Stimulated activated naive CD8-positive, alpha-beta T cell treated with anti-CD3 and anti-CD28 coated beads, Interleukin-15, Interleukin-2, amounts not matched to agents 100 ng/mL and 50 ng/mL, for 24 hours (primary cell): ENCODE data around the gene KDM8.

ENCODE experiments used
- H3K27ac Mint-ChIP-seq: one replicate; pipeline ENCODE4 v1.8.0; 2021; ENCODE audit warnings: mild to moderate bottlenecking, mixed read lengths
- H3K27me3 Mint-ChIP-seq: one replicate; pipeline ENCODE4 v1.8.0; 2021; ENCODE audit warnings: mixed read lengths
- H3K36me3 Mint-ChIP-seq: one replicate; pipeline ENCODE4 v1.8.0; 2021; ENCODE audit warnings: low read depth, mixed read lengths
- H3K4me1 Mint-ChIP-seq: one replicate; pipeline ENCODE4 v1.8.0; 2021; ENCODE audit warnings: low read depth, mixed read lengths
- H3K4me3 Mint-ChIP-seq: one replicate; pipeline ENCODE4 v1.8.0; 2021; ENCODE audit warnings: mild to moderate bottlenecking, mixed read lengths
- H3K9me3 Mint-ChIP-seq: one replicate; pipeline ENCODE4 v1.8.0; 2021; ENCODE audit warnings: mixed read lengths

The KDM8 gene

DNA sequence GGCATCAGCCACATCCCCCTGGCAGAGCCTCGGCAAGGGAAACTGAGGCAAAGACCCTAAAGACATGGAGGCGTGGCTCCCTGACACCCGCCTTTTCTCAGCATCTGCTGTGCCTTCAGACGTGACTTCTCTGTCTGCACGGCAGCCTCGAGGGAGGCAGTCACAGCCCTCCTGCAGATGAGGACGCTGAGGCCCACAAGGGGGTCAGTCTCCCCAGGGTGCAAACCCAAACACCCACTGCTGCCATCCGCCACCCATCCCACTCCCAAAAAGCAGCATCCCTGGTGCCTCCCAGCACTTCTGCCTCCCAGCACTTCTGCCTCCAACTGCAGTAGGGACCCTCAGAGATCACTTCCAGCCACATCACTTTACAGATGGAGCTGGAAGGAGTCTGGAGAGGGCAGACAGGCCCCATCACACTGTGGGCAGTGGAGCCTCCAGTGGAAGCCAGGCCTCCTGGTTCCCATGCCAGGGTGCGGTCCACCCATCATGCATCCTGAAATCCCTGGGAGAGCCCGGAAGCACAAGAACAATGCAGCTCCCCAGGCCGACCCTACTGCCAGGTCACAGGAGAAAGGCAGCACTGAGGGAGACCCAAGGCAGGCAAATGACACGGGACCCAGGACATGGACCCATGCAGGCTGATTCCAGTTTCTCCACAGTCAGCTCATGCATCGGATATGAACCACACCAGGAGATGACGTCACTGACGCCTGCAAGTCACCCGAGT lies 23.8 kb downstream of the KDM8 start:
- Mint-ChIP-seq H3K27ac (no peak overlapping the region), H3K4me1 (peaks cover 58% of the 10 kb centered on the region), H3K27me3 (no peaks in the 10 kb centered on the region), H3K36me3 (peaks cover 34% of the 10 kb centered on the region), H3K4me3 (no peak overlapping the region), H3K9me3 (no peaks in the 10 kb centered on the region)

DNA sequence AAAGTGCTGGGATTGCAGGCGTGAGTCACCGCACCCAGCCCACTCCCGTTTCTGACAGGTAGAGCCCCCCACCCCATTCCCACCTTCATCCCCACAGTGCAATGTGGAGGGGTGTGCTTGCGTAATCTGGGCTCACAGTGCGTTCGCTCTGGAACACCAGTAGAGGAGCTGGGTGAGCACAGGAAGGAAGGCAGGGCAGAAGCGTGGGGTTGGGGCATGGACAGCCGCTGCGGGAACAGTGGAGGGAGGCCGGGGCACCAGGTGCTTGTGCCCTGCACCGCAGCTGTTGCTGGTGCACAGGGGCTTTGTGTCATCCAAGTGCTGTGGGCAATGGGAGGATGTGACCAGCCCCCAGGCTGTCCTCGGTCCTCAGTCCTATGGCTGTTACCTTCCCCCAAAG lies 24.7 kb downstream of the KDM8 start:
- Mint-ChIP-seq H3K4me3 (no peak overlapping the region), H3K4me1 (peaks cover 67% of the 10 kb centered on the region), H3K27ac (no peak overlapping the region), H3K9me3 (no peaks in the 10 kb centered on the region), H3K27me3 (no peaks in the 10 kb centered on the region), H3K36me3 (peaks cover 36% of the 10 kb centered on the region)

DNA sequence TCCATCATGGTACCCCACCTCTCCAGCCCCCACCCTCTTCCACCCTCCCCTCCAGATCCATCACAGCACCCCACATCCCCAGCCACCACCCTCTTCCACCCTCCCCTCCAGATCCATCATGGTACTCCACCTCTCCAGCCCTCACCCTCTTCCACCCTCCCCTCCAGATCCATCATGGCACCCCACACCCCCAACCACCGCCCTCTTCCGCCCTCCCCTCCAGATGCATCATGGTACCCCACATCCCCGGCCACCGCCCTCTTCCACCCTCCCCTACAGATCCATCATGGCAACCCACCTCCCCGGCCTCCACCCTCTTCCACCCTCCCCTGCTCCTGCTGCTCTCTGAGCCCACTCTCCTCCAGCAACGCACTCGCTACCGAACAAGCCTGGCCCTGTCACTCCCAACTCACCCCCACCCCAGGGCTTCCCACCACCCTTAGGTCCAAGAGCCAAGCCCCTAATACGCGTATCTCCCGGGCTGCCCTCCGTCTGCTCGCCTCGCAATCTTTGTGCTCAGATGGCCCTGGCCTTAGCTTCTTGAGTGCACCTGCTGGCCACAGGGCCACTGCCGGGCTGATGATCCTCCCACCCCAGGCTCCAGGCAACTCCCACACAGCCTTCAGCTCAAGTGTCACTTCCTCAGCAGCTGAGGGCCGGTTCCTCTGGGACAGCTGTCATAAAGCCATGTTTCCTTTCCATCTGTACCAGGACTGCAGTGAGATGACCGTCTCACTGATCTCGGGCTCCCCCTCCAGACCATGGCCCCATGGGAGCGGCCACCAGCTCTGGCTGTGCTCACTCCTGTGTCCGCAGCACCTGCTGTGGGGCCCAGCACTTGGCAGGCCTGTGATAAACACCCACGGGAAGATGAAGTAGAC lies 25.5 kb downstream of the KDM8 start:
- Mint-ChIP-seq H3K4me3 (no peak overlapping the region), H3K27me3 (no peaks in the 10 kb centered on the region), H3K4me1 (peaks cover 74% of the 10 kb centered on the region), H3K27ac (peak overlapping the region; percentile 70), H3K9me3 (no peaks in the 10 kb centered on the region), H3K36me3 (peaks cover 41% of the 10 kb centered on the region)

DNA sequence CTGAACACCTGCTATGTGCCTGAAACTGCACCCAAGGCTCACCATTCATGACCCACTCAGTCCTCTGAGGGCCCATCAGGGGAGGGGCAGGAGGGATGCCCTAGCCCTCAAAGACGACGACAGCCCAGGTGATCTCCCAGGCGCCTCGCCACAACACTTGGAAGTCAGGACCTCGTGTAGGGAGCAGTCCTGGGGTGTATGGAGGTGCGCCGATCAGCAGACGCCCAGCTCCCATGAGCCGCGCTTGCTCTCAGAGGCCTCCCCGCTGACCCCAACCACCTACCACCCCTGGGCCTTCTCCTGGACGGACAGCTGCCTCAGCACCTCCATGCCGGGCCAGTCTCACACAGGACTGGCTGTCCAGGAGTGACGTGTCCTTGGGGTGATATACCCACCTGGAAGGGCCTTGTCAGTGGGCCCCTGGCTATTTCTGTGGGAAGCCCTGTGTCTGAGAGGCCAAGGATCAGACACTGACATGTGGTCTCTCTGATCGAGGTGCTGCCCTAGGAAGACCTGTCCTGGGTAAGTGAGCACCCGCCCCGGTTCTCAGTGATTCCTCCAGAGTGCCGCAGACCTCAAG lies 26.7 kb downstream of the KDM8 start:
- Mint-ChIP-seq H3K27me3 (no peaks in the 10 kb centered on the region), H3K27ac (peak overlapping the region; percentile 100), H3K4me3 (no peak overlapping the region), H3K36me3 (peaks cover 46% of the 10 kb centered on the region), H3K4me1 (peaks cover 82% of the 10 kb centered on the region), H3K9me3 (no peaks in the 10 kb centered on the region)

DNA sequence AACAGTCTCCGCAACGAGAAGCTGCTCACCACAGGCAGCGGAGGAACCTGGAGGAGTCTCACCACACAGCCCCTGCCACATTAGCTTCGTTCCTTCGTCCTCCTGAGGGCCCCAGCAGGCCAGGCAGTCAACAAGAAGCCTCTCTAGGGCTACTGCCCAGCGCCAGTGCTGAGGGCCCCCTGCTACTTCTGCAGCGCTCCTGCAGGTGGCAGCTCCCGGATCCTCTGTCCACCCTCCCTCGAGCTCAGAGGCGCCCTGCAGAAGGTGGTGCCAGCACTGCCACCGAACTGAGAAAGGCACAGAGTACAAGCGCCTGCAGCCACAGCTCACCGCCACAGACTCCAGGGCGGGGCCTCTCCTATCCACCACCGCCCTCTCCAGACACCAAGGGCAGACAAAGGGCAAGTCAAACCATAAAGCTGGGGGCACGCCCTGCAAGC lies 27.3 kb downstream of the KDM8 start:
- peaks cover 48% of the 10 kb centered on the region for H3K36me3 Mint-ChIP-seq

DNA sequence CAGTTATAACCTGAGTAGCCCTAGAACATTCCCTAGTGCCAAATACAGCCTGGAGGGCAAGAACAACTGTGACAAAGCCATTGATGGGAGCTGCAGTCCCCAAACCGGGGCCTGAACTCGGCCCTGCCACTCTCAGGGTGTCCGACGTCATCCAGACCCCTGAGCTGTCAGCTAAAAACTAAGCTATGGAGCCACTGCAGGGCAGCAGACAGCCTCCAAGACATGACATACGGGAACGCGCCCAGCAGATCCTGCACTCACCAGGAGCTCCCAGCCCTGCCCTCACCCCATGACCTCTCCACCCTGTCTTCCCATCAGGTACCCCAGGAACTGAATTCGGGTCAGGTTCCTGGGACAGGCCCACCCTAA lies 28.4 kb downstream of the KDM8 start:
- Mint-ChIP-seq H3K27me3 (no peaks in the 10 kb centered on the region), H3K27ac (peak overlapping the region; percentile 100), H3K4me3 (peak overlapping the region; percentile 83), H3K4me1 (peaks cover 89% of the 10 kb centered on the region), H3K9me3 (no peaks in the 10 kb centered on the region), H3K36me3 (peaks cover 43% of the 10 kb centered on the region)

More for the DNA sequence above, 27.3 kb downstream of the KDM8 start:
- Mint-ChIP-seq H3K9me3 (no peaks in the 10 kb centered on the region), H3K27ac (peak overlapping the region; percentile 100), H3K27me3 (no peaks in the 10 kb centered on the region), H3K4me3 (peak overlapping the region; percentile 83), H3K4me1 (peaks cover 87% of the 10 kb centered on the region)

DNA sequence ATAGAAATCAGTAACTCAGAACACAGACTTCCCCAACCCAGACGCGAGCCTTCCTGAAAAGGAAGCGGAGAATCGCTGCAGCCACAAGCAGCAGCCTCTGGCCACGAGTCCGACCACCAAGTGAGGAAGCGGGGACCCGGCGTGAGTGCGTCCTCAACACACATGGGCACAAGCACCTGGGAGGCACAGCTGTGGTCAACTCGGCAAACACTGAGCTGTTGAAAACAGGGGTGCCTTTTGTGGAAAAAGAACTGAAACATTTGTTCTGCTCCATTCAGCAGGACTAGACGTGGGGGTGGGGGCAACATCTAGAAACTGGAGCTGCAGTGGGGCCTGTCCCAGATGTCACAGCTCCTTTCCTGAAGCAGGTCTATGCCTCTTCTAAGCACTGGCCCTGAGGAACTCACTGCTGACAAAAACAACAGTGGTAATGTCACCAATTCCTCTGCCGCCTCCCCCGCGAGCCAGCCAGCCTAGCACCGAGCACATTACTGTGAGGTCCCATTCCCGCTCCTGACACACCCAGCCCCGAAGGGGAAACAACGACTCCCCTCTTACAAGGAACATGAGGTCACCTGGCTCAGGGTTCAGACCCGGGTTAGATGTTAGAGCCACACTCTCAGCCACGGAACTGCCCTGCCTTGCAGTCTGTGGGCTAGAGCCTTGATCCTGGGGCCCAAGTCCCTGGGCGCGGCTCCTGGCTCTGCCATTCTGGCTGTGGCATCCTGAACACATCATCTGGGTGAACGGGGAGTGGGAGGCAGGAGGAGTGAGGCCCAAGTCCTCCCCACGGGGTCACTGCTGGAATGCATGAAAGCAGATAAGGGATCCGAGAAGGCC lies 29.0 kb downstream of the KDM8 start:
- peak overlapping the region; percentile 100 for H3K27ac Mint-ChIP-seq
- H3K4me1 Mint-ChIP-seq: peaks cover 89% of the 10 kb centered on the region
- H3K27me3 Mint-ChIP-seq: no peaks in the 10 kb centered on the region
- H3K4me3 Mint-ChIP-seq: peak overlapping the region; percentile 83
- H3K9me3 Mint-ChIP-seq: no peaks in the 10 kb centered on the region
- peaks cover 40% of the 10 kb centered on the region for H3K36me3 Mint-ChIP-seq

DNA sequence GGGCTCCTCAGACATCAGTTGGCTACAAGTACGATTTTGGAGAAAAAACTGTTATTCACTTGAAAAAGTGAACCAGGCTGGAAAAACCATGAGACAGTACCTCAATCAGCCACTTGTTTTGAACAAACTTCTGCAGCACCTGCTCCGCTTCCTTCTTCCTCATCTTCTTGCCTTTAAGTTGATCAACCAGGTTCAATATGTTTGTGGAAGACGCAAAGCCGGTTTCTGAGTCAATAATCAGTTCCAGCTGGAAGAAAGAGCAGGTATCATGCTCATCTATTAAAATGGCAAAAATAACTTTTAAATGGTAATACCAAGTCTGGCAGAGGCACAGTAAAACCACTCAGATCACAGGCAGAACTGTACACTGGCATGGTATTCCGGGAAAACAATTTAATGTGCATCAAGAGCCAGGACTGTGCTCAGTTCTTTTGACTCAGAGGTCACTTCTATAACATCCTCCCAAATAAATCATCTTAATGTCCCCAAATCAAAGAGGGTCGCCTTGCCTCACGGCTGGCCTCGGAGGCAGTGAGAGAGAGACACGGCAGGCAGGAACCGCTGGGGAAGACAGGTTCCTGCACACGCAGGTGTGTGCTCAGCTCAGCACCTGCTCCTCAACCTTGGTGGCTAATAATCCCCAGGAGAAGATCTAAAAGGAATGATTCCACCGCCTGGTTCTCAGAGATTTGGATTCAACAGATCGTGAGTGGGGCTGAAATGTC lies 29.7 kb downstream of the KDM8 start:
- Mint-ChIP-seq H3K4me3 (peak overlapping the region; percentile 83), H3K27ac (peak overlapping the region; percentile 100), H3K4me1 (peaks cover 94% of the 10 kb centered on the region), H3K27me3 (no peaks in the 10 kb centered on the region), H3K36me3 (peaks cover 45% of the 10 kb centered on the region), H3K9me3 (no peaks in the 10 kb centered on the region)

DNA sequence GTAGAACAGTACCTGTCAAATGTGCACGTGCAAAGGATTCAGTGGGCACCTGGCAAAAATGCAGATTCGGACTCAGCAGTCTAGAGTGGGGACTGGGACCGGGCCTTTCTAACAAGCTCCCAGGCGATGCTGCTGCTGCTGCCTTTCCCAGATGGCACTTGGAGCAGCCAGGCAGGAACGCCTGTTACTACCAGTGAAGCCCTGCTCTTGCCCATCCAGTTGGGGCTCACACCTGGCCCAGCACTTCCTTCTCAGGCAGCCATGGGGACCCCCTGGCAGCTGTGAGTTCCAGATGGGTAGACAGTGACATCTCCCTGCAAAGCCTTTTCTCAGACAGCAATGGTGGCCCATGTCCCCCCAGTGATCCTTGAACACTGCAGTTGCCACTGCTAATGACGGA lies 30.4 kb downstream of the KDM8 start:
- H3K9me3 Mint-ChIP-seq: no peaks in the 10 kb centered on the region
- peak overlapping the region; percentile 100 for H3K27ac Mint-ChIP-seq
- H3K36me3 Mint-ChIP-seq: peaks cover 49% of the 10 kb centered on the region
- peak overlapping the region; percentile 83 for H3K4me3 Mint-ChIP-seq
- H3K27me3 Mint-ChIP-seq: no peaks in the 10 kb centered on the region
- H3K4me1 Mint-ChIP-seq: peaks cover 97% of the 10 kb centered on the region

DNA sequence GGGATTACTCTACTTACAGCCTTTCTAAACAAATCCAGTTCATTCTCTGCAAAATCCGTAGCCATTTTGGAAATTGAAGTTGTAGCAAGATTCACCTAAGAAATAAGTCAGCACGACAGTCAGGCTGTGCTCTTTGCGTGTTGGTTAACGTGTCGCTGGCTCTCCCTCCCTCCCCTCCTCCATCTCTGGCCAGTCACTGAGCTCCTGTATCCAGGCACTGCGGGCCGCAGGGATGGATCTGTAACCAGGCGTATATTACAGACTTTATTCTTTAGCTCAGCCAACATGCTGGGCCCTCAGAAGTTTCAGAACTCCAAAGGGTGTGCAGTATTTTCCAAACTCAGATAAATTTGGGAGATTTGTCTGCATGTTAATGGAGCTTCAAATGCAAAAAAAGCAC lies 30.8 kb downstream of the KDM8 start:
- H3K36me3 Mint-ChIP-seq: peaks cover 49% of the 10 kb centered on the region
- no peaks in the 10 kb centered on the region for H3K27me3 Mint-ChIP-seq
- peak overlapping the region; percentile 100 for H3K27ac Mint-ChIP-seq
- H3K9me3 Mint-ChIP-seq: no peaks in the 10 kb centered on the region
- H3K4me3 Mint-ChIP-seq: peak overlapping the region; percentile 83
- peaks cover 98% of the 10 kb centered on the region for H3K4me1 Mint-ChIP-seq

DNA sequence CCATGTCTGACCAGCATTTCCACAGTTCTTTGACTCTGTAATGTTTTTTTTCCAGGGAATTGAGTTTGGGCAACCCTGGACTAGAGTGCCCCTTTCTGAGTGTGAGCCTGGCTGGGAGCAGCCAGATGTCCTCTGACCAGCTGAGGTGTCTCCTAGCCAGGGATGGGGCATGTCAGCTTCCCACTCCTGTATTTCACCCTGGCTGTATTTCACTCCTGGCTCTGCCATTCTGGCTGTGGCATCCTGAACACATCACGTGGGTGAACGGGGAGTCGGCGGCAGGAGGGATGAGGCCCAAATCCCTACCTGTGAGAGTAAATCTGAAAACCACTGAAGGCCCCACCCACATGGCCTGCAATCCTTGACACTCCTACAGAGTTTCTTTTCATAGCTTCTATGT lies 31.3 kb downstream of the KDM8 start:
- peak overlapping the region; percentile 83 for H3K4me3 Mint-ChIP-seq
- H3K36me3 Mint-ChIP-seq: peaks cover 49% of the 10 kb centered on the region
- H3K27ac Mint-ChIP-seq: peak overlapping the region; percentile 100
- peaks cover 98% of the 10 kb centered on the region for H3K4me1 Mint-ChIP-seq
- H3K9me3 Mint-ChIP-seq: no peaks in the 10 kb centered on the region
- no peaks in the 10 kb centered on the region for H3K27me3 Mint-ChIP-seq

DNA sequence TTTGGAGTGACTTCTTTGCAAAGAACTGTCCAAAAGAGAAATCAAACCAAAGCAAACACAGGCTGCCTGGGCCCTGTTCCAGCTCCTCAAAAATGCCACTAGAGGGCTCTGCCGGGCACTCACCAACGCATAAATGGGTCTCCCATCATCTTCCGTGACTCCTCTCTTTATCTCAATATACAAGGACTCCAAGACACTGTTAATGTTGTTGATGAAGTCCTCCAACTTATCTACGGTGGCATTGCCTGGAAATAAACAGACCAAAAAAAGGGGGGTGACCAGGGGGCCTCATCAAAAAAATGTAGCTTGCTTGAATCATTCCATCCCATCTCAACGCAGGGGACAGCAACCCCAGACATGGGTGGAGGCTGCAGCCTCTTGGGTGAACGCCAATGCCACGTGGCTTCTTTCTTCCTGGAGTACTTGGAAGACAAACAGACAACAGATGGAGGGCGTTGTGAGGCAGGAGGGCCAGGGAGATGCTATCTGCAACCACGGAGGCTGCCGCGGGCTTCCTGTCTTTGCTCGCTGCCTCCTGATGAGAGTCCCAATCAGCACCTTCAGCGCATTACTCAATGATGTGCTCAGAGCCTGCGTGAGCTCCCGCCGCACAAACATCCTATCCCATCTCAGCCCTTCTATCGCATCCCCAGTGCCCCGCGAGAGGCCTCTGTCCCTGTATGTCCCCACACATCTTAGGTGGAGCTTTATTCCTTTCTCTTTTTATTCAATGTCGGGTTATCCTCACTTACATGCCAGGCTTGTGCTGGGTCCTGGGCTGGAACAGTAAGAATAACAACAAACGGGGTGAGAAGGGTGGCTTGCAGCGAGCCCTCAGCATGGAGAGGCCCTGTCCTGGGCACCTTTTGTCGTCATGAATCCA lies 32.0 kb downstream of the KDM8 start:
- Mint-ChIP-seq H3K4me1 (peaks cover 100% of the 10 kb centered on the region), H3K36me3 (peaks cover 49% of the 10 kb centered on the region), H3K27me3 (no peaks in the 10 kb centered on the region), H3K9me3 (no peaks in the 10 kb centered on the region), H3K27ac (peak overlapping the region; percentile 100), H3K4me3 (peak overlapping the region; percentile 83)

DNA sequence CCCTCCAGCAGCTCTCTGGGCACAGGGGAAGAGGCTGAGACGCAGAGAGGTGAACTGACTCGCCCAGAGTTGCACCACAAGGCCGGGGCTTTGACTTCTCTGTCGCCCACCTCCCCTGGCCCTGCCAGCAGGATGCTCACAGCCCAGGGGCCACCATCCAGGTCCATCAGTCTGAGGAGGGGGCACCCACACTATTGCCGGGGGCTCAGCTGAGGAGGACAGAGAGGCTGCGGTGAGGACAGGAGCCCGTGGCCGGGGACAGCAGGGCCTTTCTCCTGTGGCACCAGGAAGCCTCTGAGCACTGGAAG lies 32.6 kb downstream of the KDM8 start:
- H3K27me3 Mint-ChIP-seq: no peaks in the 10 kb centered on the region
- H3K4me3 Mint-ChIP-seq: peak overlapping the region; percentile 83
- peaks cover 44% of the 10 kb centered on the region for H3K36me3 Mint-ChIP-seq
- peak overlapping the region; percentile 100 for H3K27ac Mint-ChIP-seq
- peaks cover 100% of the 10 kb centered on the region for H3K4me1 Mint-ChIP-seq
- H3K9me3 Mint-ChIP-seq: no peaks in the 10 kb centered on the region
